ENCODE measurements around the gene RNF227.

- TF ChIP-seq CTCF (conservative IDR thresholded peaks at IDR 0.05; ENCODE audit: low read length): no peak
- TF ChIP-seq EZH2phosphoT487 (IDR thresholded peaks at IDR 0.05; ENCODE audit: borderline replicate concordance): no peak
These were observed 22.8 kb downstream of the RNF227 start for GRCh38 chr17:7893187-7893880.
